Suppressor macrophage (primary cell): ENCODE data around the gene CPE.

Experiments used
- DNase-seq, 4 experiments: peaks; one replicate each; pipeline ENCODE4 v3.0.0-alpha.2; 2020 to 2022

Gene CPE

DNA sequence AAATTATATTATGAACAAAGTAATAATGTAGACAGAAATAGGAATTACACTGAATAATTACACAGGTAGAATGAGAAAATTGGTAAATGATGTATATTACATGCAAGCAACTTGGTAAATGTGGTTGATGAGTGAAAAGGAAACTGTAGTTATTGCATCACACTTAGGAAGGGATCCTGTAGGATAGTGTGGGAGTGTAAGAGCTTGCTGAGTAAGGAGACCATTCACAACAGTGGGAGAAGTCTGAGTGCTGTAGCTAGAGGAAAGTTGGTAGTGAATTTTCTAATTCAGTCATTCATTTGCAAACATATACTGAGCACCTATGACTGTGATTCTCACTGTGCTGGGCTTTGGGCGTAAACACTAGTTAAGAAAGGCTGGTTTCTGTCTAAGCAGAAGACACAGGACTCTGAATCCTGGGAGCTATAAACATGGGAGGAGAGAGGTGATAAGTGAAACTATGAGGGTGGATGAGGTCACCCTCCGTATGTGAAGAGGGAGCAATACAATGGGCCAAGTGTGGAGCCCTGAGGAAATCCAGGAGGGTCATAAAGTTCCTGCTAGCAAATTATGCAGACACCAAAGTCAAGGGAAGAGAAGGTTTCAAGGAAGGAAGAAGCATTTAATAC, 14.2 kb upstream of the CPE start:
- DNase-seq = peak in 3 of 4 experiments; percentile 15 to 60 (median 47)

GRCh38 chr4:165367040-165367439, 11.8 kb upstream of the CPE start:
- no peak for DNase-seq

DNA sequence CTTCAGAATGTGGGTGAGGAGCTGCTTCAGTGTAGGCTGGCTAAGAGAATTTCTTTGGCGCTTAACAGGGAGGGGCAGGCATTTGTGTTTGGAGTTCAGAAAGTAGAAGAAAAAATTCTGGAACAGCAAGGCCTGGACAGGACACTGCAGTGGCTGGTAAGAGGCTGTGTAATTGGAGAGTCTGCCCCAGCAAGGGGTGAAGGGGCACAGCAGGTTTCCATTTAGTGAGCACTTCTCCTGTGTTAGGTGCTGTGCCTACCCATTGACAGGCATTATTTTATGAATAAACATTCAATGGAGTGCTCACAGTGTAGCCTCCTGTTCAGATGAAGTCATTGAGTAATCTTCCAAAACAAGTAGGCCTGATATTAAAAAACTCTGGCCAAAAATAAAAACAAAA, 10.7 kb upstream of the CPE start:
- DNase-seq = no peak

DNA sequence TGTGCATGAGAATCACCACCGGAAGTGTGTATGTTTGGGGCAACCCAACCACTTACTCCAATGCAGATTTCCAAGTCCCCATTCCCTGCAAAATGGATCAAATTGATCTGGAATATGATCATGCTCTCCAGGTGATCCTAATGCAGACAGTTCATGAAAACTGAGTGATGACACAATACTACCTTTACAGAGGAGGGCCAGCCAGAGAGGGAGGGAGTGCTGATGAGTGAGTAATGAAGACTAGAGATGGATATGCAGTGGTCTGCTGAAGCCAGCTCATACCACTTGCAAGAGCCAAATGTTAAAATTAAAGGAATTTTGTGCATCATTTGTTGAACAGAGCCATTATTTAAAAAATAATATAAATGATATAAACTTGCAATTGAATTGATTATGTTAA, 10.2 kb upstream of the CPE start:
- DNase-seq = no peak

DNA sequence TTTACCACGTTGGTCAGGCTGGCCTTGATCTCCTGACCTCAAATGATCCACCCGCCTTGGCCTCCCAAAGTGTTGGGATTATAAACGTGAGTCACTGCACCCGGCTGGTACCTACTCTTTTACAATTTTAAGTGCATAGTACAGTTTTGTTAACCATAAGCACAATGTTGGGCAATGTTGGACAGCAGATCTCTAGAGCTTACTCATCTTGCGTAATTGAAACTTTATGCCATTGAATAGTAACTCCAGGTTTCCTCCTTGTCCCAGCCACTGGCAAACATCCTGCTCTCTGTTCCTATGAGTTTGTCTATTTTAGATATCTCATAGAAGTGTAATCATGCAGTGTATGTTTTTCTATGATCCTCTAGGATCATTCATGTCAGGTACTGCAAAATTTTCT, 9.3 kb upstream of the CPE start:
- DNase-seq = peak in 2 of 4 experiments; percentile 28 to 36

GRCh38 chr4:165370530-165370929, 8.3 kb upstream of the CPE start:
- no peak for DNase-seq

DNA sequence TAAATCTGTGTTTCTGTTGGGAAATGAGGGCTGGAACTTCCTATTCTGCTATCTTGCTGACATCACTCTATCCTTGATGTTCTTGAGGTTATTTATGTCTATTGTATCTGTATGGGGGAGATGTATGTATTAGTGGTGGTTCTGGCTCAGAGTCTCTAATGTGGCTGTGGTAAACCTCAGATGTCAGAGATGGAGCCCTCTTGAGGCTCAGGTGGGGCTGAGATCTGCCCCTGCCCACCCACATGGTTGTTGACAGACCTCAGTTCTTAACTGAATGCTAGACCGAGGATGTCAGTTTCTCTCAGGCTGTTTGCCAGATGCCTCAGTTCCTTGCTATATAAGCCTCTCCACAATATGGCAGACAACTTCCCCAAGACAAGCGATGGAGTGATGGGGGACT, 3.3 kb upstream of the CPE start:
- no peak for DNase-seq

- no peak for DNase-seq
Observed at GRCh38 chr4:165378398-165378744, 437 bp upstream of the CPE start.

GRCh38 chr4:165379678-165380064, 863 bp downstream of the CPE start:
- no peak for DNase-seq

DNA sequence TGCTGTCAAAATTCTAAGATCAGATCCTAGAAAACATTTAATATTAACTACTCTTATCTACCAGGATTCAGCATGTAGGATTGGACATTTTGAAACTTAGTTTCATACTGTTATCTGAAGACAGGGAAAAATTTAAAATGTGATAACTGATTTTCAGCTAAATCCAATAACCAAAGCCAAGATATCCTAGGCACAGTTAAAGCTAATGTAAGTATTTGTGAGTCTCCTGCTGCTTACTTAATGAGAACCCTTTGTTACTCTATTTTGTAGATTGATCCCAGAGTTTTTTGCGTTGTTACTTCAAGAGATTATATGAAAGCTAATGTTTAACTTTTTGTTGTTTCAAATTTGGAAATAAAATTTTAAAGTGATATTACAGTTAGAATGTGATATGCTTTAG, 2.0 kb downstream of the CPE start:
- no peak for DNase-seq

GRCh38 chr4:165381821-165382373, 3.1 kb downstream of the CPE start:
- no peak for DNase-seq

- no peak for DNase-seq
Observed at GRCh38 chr4:165382640-165383039, 3.8 kb downstream of the CPE start.

DNA sequence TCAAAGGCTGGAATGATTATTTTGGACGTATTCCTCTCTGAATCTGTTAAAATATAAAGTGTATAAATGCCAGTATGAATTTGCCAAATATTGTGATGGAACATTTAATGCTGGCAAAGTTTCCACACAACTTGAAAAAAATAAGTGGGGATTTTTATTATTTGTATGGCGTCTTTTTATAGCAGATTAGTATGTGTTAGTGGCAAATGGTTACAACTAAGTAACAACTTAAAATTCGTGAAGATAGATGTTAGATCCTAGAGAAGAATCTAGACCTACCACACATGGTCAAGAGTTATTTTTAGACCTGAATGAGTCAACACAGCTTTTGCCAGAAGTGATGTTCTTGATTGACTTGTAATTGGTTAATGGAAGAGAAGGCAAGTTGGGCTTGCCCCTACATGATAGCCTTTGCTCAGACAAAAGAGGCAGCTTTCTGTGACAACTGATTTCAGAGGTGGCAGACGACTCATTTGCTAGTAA, 4.8 kb downstream of the CPE start:
- no peak for DNase-seq

GRCh38 chr4:165384186-165384585, 5.4 kb downstream of the CPE start:
- no peak for DNase-seq

GRCh38 chr4:165384598-165384997, 5.8 kb downstream of the CPE start:
- DNase-seq = peak in 1 of 4 experiments; percentile 9

DNA sequence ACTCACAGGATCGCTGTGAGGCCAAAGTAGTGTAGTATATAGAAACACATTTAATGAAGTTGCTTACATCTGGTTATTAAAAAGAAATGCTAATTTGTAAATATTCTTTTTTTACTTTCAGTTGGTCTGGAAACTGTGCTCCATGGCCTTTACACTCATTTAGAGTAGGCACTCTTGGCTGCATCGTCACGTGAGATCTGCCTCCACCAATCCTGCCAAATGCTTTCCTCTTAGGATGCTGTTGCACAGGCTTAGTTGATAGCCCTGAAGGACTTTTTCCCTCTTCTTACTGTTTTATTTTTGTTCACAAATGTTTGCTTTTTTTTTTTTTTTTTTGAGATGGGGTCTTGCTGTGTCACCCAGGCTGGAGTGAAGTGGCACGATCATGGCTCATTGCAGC, 6.3 kb downstream of the CPE start:
- no peak for DNase-seq

DNA sequence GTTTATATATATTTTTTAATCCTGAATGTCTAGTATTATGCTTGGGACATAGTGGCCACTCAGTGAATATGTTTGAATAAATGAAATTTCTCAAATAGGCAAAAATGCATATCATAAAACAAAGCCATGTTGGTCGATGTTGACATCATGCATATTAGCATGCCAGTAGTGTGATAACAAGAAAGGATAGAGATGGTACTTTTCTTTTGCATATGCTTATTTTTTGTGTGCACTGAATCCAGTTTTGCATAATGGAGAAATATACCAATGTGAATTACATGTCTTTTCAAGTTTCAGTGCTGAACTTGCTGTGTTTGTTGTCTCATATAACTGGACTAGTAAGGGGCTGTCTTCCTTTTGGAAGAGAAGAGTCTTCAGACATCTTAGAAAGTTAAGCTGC, 7.5 kb downstream of the CPE start:
- no peak for DNase-seq

- no peak for DNase-seq
Observed at GRCh38 chr4:165388756-165389155, 9.9 kb downstream of the CPE start.

DNA sequence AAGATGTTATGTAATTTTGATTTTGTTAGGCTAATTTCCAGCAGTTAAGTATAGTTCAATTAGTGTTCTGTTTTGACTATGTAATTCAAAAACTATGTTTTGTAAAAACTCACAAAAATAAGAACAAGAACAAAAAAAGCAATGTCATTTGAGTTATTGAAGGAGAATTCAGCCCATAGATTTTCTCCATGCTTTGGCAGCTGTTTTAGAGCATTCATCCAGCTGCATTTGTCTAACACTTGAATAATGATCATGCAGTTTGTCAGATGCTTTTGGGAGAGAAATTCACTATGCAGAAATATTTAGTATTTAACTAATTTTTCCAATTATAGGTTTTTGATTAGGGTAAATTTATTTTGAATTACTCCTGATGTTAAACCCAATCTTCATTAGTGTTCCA, 14.2 kb downstream of the CPE start:
- DNase-seq = no peak

GRCh38 chr4:165393704-165394103, 14.9 kb downstream of the CPE start:
- no peak for DNase-seq

- DNase-seq = no peak
Observed at GRCh38 chr4:165394275-165394674, 15.5 kb downstream of the CPE start.

- DNase-seq = peak in 1 of 4 experiments; percentile 3
Observed at GRCh38 chr4:165398570-165398969, 19.8 kb downstream of the CPE start.

GRCh38 chr4:165402375-165402774, 23.6 kb downstream of the CPE start:
- DNase-seq = no peak

- DNase-seq = no peak
Observed at GRCh38 chr4:165403048-165403447, 24.2 kb downstream of the CPE start.

- DNase-seq = no peak
Observed at GRCh38 chr4:165403637-165404036, 24.8 kb downstream of the CPE start.
